GM21619 (cell line): ENCODE results near the gene MAML2.

ENCODE experiments used
- ATAC-seq: cut with Tn5 transposase; IDR thresholded peaks from one replicate; pipeline ENCODE4 v1.9.1; 2021; ENCODE audit not compliant: unreplicated experiment

Gene MAML2

DNA sequence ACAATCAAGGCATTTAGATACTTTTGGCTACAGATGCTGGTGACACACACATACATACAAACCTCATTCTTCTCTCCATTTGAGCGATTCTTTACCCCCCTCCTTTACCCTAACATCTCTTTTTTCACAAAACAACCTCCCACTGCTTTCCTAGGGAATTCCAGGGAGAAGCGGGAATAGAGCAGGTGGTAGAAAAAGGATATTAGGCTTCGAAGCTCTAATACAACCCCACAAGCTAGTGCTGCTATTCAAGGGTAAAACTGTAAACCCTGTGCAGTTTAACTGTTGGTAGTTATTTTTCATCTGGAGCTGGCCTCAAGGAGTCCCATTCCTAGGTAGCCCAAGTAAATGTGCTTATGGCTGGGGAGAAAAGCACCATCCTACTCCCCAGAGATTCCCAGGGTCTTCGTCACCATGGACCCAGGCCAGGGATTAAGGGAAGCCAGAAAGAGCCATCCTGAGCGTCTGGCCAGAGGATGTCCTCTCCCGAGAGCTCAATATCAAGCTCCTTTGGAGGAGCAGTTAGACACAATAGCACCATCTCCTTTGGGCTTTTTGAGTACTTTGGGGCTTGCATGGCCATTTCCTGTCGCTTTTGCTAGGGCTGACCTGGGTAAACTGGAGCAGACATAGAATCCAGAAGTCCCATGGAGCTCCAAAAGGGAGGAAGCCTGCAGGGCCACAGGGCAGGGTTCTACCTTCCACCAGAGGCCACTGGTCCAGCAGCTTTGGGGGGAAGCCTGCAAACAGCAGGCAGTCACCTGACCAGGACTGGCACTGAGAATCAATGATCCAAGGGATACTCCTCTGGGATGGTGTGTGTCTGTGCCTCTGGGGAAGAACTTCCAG lies 3.1 kb downstream of the MAML2 start:
- no peak for ATAC-seq

DNA sequence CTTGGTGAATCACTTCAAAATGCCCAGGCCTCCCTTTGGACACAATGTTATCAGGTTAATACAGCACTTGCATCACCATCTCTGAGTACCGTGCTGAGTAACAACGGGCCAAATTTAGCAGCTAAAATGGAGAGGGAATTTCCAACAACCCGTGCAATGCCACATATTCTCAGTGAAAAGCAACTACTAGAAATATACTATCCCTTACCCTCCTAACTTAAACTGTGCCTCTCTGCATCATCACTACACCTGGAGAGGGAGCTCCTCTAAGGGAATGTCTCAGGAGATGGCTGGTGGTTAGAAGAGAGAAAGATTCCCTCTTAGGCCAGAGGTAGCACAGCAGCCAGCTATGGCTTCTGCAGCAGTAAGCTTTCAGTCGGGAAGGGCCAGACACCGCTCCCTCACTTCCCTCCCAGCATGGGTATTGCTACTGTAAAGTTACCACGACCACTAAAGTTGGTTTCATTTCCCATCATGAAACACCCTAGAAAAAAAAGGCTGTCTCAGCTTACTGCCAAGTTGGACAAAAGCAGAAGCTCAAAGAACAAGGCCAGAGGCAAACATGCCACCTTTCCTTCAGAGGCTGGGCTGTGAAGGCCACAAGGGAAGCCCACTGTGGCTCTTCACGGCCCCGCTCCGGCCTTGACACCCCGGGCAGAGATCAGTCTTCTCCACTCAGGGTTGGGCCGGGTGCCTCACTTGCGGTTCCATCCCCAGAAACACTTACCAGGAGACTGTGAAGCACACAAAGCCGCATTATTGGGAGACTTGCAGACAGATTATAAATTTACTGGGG lies 3.9 kb downstream of the MAML2 start:
- ATAC-seq, result peak; percentile 39

DNA sequence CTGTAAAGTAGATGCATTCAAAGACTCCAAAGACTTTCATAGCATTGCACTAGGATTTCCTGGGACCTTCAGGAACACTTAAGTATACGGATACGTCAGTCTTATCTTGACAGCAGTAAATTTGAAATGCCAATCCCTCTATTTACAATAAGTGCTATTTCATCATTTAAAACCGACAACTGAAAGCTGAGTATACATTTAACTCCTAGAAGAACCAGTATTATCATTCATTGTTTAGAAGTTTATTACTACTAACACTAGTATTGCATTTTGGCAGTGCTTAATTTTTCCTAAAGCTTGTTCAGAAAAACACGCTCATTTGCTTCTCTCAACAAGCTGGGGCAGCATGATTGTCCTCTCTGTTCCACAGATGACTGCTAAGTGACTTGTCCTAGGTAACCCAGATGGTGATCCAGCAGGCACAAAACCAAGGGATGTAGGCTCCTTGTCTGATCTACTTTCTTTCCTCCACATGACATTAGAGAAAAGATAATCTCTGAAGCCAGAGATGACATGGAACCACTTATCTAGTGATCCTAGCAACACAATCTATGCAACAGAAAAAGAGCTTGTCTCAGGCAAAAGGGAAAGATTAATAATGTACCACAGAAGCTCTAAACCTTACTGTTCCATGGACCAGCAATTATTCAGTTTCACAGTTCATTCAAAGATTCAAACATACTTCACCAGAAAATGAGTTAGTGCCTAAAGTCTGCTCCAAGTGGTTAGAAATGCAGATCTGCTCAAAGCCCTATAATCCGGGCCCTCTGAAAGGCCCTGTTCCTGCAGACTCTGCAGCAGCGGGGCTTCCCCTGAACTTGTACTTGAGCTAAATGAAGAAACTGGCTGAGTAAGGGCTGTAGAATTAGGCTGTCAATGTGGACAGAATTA lies 5.2 kb downstream of the MAML2 start:
- peak; percentile 34 for ATAC-seq

DNA sequence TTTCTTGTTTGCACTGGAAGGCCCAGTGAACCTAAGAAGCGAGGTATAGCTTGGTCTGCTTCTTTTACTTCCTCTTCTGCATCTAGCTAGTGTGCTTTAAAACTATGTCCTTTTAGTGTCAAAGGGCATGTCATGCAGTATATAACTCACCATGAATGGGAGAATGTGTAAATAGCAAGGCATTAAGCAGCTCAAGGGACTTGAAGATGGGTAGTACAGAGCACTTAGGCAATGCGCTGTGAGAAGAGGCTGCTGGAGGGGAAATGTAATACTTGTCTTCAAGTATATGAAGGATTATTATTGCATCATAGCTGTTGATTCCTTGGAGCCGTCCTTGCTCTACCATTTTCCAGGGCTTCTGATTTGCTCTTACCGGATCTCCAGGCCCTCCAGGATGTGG lies 7.6 kb downstream of the MAML2 start:
- no peak for ATAC-seq

DNA sequence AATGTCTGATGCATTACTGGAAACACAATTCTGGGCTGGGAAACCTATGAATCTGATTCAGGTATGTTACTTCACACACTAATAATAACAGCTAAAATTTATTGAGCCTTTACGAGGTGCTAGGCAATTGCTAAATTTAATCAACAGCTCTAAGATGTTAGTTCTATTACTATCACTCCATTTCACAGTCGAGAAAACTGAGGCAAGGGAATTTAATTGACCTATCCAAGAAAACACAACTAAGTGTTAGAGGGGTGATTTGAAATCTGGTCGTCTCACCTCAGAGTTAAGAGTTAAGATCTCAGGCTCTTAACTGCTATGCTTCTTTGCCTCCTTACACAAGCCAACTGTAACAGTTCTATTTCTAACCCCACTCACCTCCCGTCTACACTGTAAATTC lies 8.8 kb downstream of the MAML2 start:
- ATAC-seq, result no peak

DNA sequence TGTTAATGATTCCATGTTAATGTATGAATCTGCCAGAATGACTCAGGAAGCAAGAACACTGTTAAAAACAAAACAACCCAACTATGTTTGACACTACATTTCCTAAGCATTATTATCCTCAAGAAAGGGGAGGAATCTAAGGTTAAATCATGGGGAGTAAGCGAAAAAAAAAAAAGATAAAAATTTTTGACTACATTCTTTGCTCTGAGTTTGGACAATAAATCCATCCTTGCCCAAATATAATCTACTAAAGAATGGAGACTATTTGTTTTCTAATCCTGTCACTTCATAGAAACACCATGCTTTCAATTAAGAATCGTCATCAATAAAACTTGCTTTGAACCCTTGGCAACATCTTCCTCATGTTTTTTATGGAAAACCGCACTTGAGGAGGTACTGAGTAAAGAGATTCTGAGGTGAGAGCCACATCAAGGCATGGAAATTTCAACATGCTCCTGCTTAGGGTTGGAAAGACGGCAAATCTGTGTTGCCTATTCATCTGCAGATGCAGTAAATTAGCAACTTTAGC lies 9.7 kb downstream of the MAML2 start:
- ATAC-seq, result no peak

DNA sequence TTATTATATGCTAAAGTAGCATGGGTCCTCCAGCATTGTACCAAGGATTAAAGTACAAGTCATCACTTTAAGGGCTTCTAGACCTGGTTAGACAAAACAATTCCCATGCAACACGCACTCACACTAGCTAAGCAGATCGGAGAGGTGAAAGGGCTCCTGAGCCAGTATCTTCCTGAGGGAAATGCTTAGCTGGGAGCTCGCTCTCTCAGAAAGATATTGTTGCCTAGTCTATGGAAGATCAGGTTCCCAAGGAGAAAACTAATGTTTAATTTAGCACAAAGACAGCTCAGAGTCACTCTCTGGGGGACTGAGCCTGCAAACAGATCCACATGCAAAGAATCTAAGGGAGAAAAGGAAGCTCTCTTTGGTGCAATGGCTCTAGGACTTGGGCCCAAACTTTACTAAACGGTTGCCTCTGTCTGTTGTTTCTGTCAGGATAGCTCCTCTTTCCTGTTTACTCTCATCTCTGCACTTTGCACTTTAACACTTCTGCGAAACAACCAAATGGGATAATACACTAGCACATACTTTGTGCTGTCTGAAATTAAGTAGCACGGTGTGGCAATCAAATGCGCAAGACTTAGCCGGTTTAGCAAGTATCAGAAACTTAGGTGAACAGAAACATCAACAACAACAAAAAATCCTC lies 10.7 kb downstream of the MAML2 start:
- no peak for ATAC-seq

DNA sequence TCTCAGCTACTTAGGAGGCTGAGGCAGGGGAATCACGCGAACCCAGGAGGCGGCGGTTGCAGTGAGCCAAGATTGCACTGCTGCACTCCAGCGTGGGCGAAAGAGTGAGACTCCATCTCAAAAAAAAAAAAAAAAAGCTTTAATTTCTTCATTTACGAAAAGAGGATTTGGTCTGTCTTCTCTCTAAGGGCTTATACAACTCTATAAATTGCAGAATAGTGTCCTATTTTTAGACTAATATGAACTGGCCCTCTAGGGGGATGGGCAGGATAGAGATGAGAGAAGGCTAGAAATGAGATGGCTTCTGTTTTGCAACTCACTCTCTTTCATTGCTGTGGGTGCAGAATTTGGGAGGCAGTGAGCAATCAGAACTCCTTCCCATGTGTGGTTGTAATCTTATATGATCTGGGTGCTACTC lies 11.3 kb downstream of the MAML2 start:
- no peak for ATAC-seq

DNA sequence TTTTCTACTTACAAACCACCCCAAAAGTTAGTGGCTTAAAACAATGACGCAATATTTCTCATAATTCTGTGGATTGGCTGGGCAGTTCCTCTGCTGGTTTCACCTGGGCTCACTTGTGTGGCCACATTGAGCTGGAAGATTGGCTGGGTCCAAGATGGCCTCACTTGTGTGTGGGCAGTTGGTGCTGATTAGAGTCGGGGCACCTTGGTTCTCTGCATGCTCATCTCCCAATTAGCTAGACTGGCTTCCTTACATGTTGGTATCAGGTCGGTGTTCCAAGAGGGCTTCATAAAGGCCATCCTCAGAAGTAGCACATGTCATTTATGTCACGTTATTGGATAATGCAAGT lies 12.5 kb downstream of the MAML2 start:
- ATAC-seq, result no peak

DNA sequence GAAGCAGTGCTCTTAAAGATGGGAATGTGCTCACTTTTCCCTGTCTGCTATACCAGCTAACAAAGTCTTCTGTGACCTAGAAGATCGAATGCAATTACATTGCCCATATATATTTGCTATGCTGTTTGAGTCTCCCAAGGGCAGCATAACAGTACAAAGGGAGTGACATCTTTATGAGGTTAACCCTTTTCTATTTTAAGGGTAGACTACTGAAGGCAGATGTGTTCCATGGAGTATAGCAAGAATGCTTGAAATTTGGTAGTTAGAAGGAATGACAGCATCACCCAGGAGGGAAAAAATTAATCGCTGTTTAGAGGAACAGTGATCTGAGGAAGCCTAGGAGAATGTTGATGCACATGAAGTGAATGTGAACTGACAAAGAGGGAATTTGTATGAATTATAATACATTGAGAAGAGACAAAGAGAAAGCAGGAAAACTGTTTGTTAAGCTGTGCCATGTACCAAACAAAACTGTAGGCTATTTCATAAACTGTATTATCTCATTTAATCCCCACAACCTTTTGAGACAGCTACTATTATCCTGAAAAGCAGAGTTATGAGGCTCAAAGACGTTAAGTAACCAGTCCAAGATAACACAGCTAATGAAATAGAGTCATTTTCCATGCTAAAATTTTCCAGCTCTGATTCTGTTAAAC lies 13.0 kb downstream of the MAML2 start:
- ATAC-seq, result no peak

DNA sequence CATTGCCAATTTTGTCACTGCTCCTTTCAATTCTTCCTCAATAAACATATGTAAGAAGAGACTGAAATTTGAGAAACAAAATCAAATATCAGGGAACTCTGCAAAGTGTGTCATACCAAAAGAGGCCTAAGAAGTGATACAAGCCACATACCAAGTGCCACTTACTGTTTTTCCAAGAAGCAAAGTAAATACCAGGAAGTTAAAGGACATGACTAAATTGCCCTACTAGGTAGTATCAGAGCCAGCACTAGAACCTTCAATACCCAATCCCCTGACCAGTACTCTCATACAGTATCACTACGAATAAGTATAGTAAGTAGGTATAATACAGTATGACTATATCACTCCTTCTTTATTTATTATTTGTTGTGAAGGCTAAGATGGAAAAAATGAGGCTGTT lies 13.6 kb downstream of the MAML2 start:
- no peak for ATAC-seq

DNA sequence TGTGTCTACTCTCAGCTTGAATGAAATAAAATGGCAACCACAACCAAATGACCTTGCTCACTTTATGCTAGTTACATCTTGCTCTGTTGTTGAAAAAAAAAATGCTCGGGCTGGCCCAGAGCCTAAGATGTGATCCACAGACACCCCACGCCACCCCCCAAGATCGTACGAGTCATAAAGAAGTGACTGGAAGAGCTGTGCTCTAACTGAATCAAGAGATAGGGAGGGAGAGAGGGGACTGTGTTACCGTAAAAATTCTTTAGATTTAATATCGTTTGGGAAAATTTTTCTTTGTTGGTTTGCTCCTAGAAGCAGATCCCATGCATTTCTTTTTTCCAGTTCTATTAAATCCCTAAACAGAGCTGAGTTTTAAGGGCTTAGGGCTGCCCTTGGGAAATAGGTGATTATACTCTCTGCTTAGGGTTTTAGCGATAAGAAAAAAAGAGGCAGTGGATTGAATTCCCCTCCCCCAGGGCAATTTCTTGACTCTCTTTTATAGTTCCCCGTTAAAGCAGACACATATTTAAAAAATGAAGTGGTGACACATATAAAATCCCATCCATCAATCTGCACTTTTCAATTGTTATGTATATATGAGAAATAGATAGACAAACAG lies 14.5 kb downstream of the MAML2 start:
- ATAC-seq, result no peak

DNA sequence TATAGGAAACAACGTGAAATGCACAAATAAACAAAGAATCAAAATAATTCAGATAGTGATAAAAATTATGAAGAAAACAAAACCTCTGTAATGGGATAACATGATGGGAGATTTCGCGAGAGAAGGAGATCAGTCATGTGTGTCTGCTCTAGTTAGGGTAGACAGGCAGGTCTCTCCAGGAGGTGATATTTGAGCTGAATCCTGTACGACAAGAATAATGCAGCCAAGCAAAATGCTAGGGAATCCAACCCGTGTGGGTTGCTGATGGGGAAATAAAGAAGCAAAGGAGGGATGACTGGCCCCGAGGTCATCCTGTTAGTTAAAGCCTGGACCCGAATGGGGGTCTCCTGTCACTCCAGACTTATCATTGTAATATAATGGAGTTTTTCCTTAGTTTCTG lies 16.0 kb downstream of the MAML2 start:
- ATAC-seq, result no peak

DNA sequence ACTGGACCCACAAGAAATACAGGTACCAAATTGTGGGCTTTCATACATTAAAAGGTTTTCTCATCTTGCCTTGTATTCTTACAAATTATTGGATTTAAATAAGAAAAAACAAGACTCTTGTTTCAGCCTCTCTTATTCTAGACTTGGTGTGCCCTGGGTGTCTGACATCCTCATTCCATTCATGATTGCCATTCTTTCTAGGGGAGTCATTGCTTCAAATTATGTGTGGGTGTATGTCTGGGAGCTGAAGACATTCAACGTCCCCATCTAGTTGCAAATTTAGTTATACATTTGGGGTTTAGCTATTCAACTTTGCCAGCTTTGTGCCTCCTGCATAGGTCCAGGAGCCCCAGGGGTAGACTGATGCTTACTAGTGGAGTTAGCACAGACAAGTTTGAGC lies 18.1 kb downstream of the MAML2 start:
- no peak for ATAC-seq

DNA sequence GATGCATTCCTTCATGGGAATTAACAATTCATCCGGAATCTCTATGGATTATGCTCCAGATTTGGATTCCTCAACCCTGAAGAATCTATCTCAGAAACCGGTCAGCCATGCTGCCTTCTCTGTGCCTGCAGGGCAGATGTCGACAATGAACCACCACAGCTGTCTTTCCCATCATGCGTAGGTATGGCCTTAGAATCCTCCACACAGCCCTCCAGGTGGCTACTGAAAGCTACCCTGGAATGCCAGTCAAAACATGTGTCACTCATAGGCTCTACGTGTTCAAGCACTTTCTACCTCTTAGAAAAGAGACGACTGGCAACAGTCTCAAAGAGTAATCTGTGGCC lies 19.4 kb downstream of the MAML2 start:
- ATAC-seq, result no peak

DNA sequence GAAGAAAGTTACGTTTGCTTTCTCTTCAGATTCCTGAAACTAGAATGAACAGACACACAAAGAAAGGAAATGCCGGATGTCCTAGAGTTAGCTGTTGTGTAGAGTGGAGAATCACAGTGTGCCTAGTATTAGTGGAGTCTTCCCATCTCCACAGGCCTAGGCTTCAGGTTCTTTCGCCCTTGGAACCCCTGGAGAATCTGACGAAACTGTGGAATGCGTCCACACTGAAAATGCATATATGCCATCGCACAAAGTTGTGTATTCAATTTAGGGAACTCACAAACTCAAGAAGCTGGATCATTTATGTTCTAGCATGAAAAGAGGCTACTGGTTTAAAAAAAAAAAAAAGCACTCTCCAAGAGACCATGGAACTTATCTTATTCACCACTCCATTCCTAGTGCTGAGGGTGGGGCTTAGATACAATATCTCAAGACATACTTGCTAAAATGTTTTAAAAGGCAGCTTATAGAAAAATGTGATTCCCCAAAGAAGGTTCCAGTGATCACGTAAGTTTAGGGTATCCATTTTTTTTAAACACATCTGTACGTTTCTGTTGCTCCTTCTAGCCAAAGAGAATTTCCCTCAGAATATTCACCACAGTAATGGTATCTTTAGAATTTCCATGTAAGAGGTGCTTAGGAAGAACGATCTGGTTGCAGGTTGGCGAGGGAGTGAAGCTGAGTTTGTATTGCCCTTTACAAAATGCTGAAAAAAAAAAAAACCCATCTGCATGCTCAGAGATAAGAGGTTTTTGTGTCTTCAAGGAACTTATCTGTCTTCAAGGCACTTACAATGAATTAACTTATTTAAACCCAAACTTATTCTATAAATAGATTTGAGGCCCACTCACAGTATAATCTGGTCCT lies 20.0 kb downstream of the MAML2 start:
- no peak for ATAC-seq

DNA sequence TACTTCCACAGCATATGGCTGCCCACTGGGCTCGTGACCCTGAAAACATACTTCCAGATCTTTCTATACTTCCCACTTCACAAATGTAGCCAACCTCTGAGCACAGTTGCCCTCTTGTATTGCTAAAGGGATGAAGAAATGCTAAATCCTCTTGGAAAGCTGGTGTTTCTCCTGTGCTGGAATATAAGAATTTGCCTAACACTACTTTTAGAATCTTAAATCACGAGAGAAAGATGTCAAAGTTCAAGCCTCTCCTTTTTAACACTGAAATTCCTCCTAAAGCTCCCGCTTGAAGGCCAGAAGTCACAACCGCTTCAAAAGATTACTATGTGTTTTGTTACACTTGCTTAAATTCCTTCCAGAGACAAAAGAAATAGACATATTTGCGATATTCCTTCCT lies 21.9 kb downstream of the MAML2 start:
- no peak for ATAC-seq

DNA sequence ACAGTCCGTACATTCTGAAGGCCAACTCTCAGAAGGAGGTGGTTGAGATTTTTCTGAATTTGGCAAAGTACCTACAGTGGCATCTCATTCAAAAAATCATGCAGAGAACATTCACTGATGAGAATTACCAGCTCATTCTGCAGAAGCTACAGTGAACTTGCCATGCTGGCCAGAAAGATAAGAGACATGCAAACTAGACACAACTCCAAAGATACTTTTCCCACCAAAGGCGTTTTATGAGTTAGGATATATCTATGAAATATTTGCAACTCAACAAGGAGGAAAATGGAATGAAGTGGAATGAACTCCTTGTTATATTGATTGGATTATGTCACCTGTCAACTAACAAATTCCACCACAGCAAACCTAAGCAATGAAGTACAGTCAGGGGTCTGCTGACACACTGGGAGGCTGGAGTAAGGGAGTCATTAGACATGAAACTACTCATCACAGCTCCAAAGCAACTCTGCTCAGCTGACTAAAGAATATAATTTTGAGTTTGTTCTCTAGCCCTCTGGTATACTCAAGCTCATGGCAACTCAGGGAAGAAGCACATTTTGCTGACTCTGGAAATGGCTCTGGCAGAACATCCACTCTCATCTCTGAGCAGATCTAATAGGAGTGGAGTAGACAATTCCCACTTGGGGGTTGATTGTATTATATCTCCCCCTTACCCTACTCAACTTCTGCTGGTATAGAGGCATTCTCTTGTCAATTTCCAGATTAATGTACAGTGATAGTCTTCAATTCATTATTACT lies 22.9 kb downstream of the MAML2 start:
- ATAC-seq, result no peak
